Epithelial cell of esophagus (primary cell): ENCODE data around the gene AIPL1.

ENCODE experiments used
- DNase-seq: peaks from one replicate; pipeline ENCODE4 v3.0.0; 2010; ENCODE audit warnings: low read depth
- H3K4me3 ChIP-seq: 2 replicates; pipeline ENCODE4 v1.5.1; 2011; ENCODE audit warnings: mild to moderate bottlenecking, low read length, control low read depth
- CTCF ChIP-seq: IDR thresholded peaks from 2 replicates; pipeline ENCODE4 v1.5.1; 2011; ENCODE audit warnings: low read depth, mild to moderate bottlenecking, low read length, control low read depth, inconsistent platforms; ENCODE audit not compliant: insufficient read depth; ENCODE audit errors: missing control alignments

The AIPL1 gene

GRCh38 chr17:6461246-6461645 lies 26.3 kb upstream of the AIPL1 start:
- DNase-seq, result no peak
- H3K4me3 ChIP-seq, result no peak overlapping the region
- no peak for TF ChIP-seq CTCF

- no peak for DNase-seq
- H3K4me3 ChIP-seq, result no peak overlapping the region
- no peak for TF ChIP-seq CTCF
These were observed 25.7 kb upstream of the AIPL1 start for GRCh38 chr17:6460531-6461161.

- no peak for DNase-seq
- H3K4me3 ChIP-seq, result no peak overlapping the region
- TF ChIP-seq CTCF, result no peak
These were observed 23.6 kb upstream of the AIPL1 start for GRCh38 chr17:6458460-6458950.

- TF ChIP-seq CTCF, result no peak
- H3K4me3 ChIP-seq, result no peak overlapping the region
- peak; percentile 39 for DNase-seq
These were observed 23.0 kb upstream of the AIPL1 start for GRCh38 chr17:6457688-6458459.

GRCh38 chr17:6456914-6457687 lies 22.2 kb upstream of the AIPL1 start:
- no peak overlapping the region for H3K4me3 ChIP-seq
- TF ChIP-seq CTCF, result no peak
- DNase-seq, result peak; percentile 48

- no peak overlapping the region for H3K4me3 ChIP-seq
- no peak for TF ChIP-seq CTCF
- DNase-seq, result no peak
These were observed 21.4 kb upstream of the AIPL1 start for GRCh38 chr17:6456321-6456720.
